ENCODE results near the gene TMED3. TPM values are rescaled to one million over a fixed set of nuclear protein-coding genes. Genes with fewer than 3 reads are reported as not detected.

The TMED3 gene
- polyA plus RNA-seq, 3 donors = 27.8 to 47.5 (median 42.5) TPM

DNA sequence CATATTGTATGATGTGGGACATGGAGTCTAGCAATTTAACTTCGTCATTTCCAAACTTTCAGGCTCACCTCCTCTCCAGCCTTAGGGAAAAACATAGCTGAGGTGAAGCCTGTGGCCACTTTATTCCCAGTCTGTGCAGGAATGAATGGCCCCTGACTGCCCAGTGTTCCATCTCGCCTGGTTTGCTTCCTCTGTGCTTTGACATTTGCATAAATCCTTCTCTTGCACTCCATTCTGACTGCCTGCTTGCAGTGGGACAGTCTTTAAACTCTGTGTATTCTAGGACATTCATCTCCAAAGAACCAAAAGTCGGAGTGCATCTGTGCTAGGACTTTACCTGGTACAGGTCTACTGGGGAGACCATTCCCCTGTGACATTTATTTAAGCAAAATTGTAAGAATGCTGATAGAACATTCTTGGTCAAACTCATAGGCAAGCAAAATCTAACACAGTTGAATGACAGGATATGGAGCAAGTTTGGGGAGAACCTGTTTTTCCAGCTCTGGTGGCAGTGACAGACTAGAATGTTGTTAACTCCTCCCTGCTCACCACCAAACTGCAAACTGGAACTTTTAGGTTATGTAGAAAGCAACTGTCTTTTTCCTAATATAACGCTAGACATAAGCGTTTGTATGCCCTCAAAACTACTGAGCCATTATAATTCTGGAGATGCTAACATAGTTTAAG lies 22.1 kb downstream of the TMED3 start:
- Histone ChIP-seq H4K20me1 (ENCODE audit: insufficient read depth, low read length) (no peaks in the 10 kb centered on the region), H3K9ac (ENCODE audit: insufficient read depth, low read length, poor library complexity, severe bottlenecking) (no peak overlapping the region), H3K4me2 (replicated peaks; ENCODE audit: extremely low read depth, low read length, poor library complexity, severe bottlenecking) (no peak overlapping the region), H3K4me3 (replicated peaks in 1 of 3; ENCODE audit: low read depth in 2 of 3, low read length in 3 of 3) (no peak overlapping the region), H3K79me2 (ENCODE audit: insufficient read depth, low read length) (no peaks in the 10 kb centered on the region), H3K9me3 (replicated peaks in 1 of 2; ENCODE audit: control insufficient read depth in 1 of 2, insufficient read depth in 1 of 2, low read length in 2 of 2) (no peaks in the 10 kb centered on the region), H3K27ac (ENCODE audit: low read depth in 1 of 2, low read length in 2 of 2) (no peak overlapping the region), H3K27me3 (ENCODE audit: control insufficient read depth in 2 of 2, insufficient read depth in 2 of 2, low read length in 2 of 2) (no peaks in the 10 kb centered on the region), H2AFZ (ENCODE audit: insufficient read depth, low read depth, low read length, poor library complexity, severe bottlenecking) (no peak overlapping the region), H3K36me3 (replicated peaks in 1 of 2; ENCODE audit: control insufficient read depth in 1 of 2, insufficient read depth in 2 of 2, low read length in 2 of 2) (peaks cover 0 to 5% of the 10 kb centered on the region in 2 donors), H3K4me1 (ENCODE audit: control insufficient read depth in 1 of 2, insufficient read depth in 2 of 2, low read length in 2 of 2) (no peaks in the 10 kb centered on the region)
- intact Hi-C loops (cut with micrococcal nuclease) = no loop called here
- TF ChIP-seq, protein P1, sequence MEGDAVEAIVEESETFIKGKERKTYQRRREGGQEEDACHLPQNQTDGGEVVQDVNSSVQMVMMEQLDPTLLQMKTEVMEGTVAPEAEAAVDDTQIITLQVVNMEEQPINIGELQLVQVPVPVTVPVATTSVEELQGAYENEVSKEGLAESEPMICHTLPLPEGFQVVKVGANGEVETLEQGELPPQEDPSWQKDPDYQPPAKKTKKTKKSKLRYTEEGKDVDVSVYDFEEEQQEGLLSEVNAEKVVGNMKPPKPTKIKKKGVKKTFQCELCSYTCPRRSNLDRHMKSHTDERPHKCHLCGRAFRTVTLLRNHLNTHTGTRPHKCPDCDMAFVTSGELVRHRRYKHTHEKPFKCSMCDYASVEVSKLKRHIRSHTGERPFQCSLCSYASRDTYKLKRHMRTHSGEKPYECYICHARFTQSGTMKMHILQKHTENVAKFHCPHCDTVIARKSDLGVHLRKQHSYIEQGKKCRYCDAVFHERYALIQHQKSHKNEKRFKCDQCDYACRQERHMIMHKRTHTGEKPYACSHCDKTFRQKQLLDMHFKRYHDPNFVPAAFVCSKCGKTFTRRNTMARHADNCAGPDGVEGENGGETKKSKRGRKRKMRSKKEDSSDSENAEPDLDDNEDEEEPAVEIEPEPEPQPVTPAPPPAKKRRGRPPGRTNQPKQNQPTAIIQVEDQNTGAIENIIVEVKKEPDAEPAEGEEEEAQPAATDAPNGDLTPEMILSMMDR (IDR thresholded peaks at IDR 0.05) = no peak
- H3K4me1 Mint-ChIP-seq = peaks cover 4% of the 10 kb centered on the region
- H3K27me3 Mint-ChIP-seq (ENCODE audit: low read depth in 3 of 3) = peaks cover 0 to 2% (median 1%) of the 10 kb centered on the region in 3 donors
- peaks cover 5 to 9% of the 10 kb centered on the region in 2 donors for H3K36me3 Mint-ChIP-seq
- H3K4me3 Mint-ChIP-seq = no peak overlapping the region
- DNase-seq = no peak
- H3K9me3 Mint-ChIP-seq = no peaks in the 10 kb centered on the region
- H3K27ac Mint-ChIP-seq = no peak overlapping the region
- whole genome bisulfite sequencing (ENCODE audit: insufficient coverage) = 93% methylated on average over 1 of the region's 5 CpGs

DNA sequence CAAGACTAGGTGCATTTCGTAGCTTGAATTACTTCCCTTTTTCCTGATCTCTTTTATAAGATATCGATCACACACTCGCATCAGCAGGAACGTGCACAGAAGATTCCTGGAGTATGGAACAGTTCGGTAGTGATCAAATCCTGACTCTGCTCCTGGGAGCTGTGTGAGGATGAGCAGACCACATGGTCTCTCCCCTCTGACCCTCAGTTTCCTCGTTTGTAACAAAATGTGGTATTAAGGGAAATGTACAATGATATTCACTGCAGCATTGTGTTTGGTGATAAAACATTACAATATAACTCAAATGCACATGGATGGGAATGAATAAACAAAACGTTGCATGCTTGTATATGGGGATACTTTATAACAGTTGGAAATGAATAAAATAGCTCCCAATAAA lies 26.7 kb downstream of the TMED3 start:
- H3K79me2 ChIP-seq (ENCODE audit: insufficient read depth, low read length) = no peaks in the 10 kb centered on the region

More for the DNA sequence above, 26.7 kb downstream of the TMED3 start:
- H3K9ac ChIP-seq (ENCODE audit: insufficient read depth, low read length, poor library complexity, severe bottlenecking) = no peak overlapping the region
- H3K4me2 ChIP-seq (replicated peaks; ENCODE audit: extremely low read depth, low read length, poor library complexity, severe bottlenecking) = no peak overlapping the region
- H3K4me1 ChIP-seq (ENCODE audit: control insufficient read depth in 1 of 2, insufficient read depth in 2 of 2, low read length in 2 of 2) = no peaks in the 10 kb centered on the region
- no peaks in the 10 kb centered on the region for H3K36me3 ChIP-seq (replicated peaks in 1 of 2; ENCODE audit: control insufficient read depth in 1 of 2, insufficient read depth in 2 of 2, low read length in 2 of 2)
- Mint-ChIP-seq H3K4me1 (no peaks in the 10 kb centered on the region), H3K27ac (no peak overlapping the region), H3K4me3 (no peak overlapping the region), H3K36me3 (no peaks in the 10 kb centered on the region), H3K27me3 (ENCODE audit: low read depth in 3 of 3) (peaks cover 1 to 4% (median 3%) of the 10 kb centered on the region in 3 donors), H3K9me3 (no peaks in the 10 kb centered on the region)
- intact Hi-C loops (cut with micrococcal nuclease) = no loop called here
- TF ChIP-seq, protein P1 (IDR thresholded peaks at IDR 0.05) = no peak
- no peaks in the 10 kb centered on the region for H4K20me1 ChIP-seq (ENCODE audit: insufficient read depth, low read length)
- H3K27me3 ChIP-seq (ENCODE audit: control insufficient read depth in 2 of 2, insufficient read depth in 2 of 2, low read length in 2 of 2) = no peaks in the 10 kb centered on the region
- no CpG with 5 or more reads among the region's 7 CpGs for WGBS (ENCODE audit: insufficient coverage)
- no peak overlapping the region for H3K27ac ChIP-seq (ENCODE audit: low read depth in 1 of 2, low read length in 2 of 2)
- no peak overlapping the region for H3K4me3 ChIP-seq (replicated peaks in 1 of 3; ENCODE audit: low read depth in 2 of 3, low read length in 3 of 3)
- no peak for DNase-seq
- H3K9me3 ChIP-seq (replicated peaks in 1 of 2; ENCODE audit: control insufficient read depth in 1 of 2, insufficient read depth in 1 of 2, low read length in 2 of 2) = no peaks in the 10 kb centered on the region
- H2AFZ ChIP-seq (ENCODE audit: insufficient read depth, low read depth, low read length, poor library complexity, severe bottlenecking) = no peak overlapping the region
